ENCODE results near the gene NBAS. TPM values are rescaled to one million over a fixed set of nuclear protein-coding genes. Genes with fewer than 3 reads are reported as not detected.

NBAS gene
- total and polyA plus RNA-seq, 10 of the 15 experiments (the other 5 are each of a cell fraction or from before 2014, with no cell fraction given), result 4.3 to 32.7 (median 20.8) TPM

DNA sequence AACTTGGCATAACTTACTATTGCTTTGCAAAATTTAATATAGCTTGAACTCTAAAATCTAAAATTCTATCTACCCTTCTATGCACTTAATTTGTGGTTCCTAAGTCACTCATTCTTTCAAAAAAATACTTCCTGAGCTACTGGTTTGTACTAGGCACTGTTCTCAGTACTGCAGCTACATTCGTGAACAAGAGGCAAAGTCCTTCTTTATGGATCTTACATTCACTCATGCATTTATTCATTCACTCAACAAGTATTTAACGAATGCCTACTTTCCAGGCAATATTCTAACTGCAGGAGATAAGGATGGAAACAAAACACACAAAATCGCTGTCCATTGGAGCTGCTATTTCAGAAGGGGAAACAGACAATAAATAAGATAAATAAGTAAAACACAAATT, 104.8 kb downstream of the NBAS start:
- peaks cover 2 to 8% of the 10 kb centered on the region in 2 experiments; a peak in 3 of 4 replicates for H3K36me3 ChIP-seq (ENCODE audit: control insufficient read depth in 2 of 2, insufficient read depth in 2 of 2, low read length in 1 of 2)
- ChIA-PET POLR2A (no interaction called here), RAD21 (ENCODE audit: unreplicated experiment) (no interaction called here), CTCF (interaction anchor here (1.2 kb wide), 1 partner anchor 121 kb away, joined by 3 read pairs; no protein-coding TSS in a partner anchor), SMC1A (ENCODE audit: uncharacterized antibody, unreplicated experiment) (interaction anchor here (1.0 to 1.1 kb wide), 2 partner anchors 9 to 17 kb away, joined by 3 to 4 read pairs; no protein-coding TSS in a partner anchor)
- FAIRE-seq (no peak), ATAC-seq (no peak), DNase-seq (ENCODE audit: low read depth, low spot score) (no peak)
- H3K27me3 ChIP-seq (replicated peaks in 1 of 2; ENCODE audit: control insufficient read depth in 2 of 2, insufficient read depth in 2 of 2, low read length in 1 of 2), result no peaks in the 10 kb centered on the region
- H3K4me2 ChIP-seq (ENCODE audit: control insufficient read depth, insufficient read depth), result no peak overlapping the region
- H3K79me2 ChIP-seq (ENCODE audit: control insufficient read depth, insufficient read depth, low read length), result no peaks in the 10 kb centered on the region
- H3K9me3 ChIP-seq (replicated peaks; ENCODE audit: control insufficient read depth, insufficient read depth, low read length), result no peaks in the 10 kb centered on the region
- no peaks in the 10 kb centered on the region for H3K4me1 ChIP-seq (ENCODE audit: control insufficient read depth, insufficient read depth, low read length)
- WGBS (ENCODE audit: insufficient coverage, insufficient replicate concordance, low lambda C conversion rate, missing lambda C conversion rate), result 95% methylated on average over 3 of the region's 3 CpGs
- in situ Hi-C loops (cut with MboI), result no loop called here
- H3K4me3 ChIP-seq, result no peak overlapping the region
- H3K9ac ChIP-seq (ENCODE audit: control insufficient read depth, insufficient read depth, low read length), result no peak overlapping the region
- BruUV-seq (replicated peaks), result no TSS peak
- H2AFZ ChIP-seq (ENCODE audit: control insufficient read depth, low read depth, low read length), result no peak overlapping the region
- no peak overlapping the region for H3K27ac ChIP-seq (ENCODE audit: control insufficient read depth, insufficient read depth)
- no peaks in the 10 kb centered on the region for H4K20me1 ChIP-seq (ENCODE audit: control insufficient read depth, insufficient read depth)
- TF ChIP-seq, protein P1, sequence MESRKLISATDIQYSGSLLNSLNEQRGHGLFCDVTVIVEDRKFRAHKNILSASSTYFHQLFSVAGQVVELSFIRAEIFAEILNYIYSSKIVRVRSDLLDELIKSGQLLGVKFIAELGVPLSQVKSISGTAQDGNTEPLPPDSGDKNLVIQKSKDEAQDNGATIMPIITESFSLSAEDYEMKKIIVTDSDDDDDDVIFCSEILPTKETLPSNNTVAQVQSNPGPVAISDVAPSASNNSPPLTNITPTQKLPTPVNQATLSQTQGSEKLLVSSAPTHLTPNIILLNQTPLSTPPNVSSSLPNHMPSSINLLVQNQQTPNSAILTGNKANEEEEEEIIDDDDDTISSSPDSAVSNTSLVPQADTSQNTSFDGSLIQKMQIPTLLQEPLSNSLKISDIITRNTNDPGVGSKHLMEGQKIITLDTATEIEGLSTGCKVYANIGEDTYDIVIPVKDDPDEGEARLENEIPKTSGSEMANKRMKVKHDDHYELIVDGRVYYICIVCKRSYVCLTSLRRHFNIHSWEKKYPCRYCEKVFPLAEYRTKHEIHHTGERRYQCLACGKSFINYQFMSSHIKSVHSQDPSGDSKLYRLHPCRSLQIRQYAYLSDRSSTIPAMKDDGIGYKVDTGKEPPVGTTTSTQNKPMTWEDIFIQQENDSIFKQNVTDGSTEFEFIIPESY (IDR thresholded peaks at IDR 0.05), result no peak
- TF ChIP-seq CHD4 (IDR thresholded peaks at IDR 0.05) (no peak), ZNF384 (IDR thresholded peaks at IDR 0.05; ENCODE audit: borderline replicate concordance, low read depth, low read length) (no peak), KAT2A (conservative IDR thresholded peaks at IDR 0.05; ENCODE audit: control insufficient read depth, low read depth, low read length) (no peak), SMC3 (IDR thresholded peaks at IDR 0.05; ENCODE audit: borderline replicate concordance, low read length) (no peak)
- TF ChIP-seq, protein P2, sequence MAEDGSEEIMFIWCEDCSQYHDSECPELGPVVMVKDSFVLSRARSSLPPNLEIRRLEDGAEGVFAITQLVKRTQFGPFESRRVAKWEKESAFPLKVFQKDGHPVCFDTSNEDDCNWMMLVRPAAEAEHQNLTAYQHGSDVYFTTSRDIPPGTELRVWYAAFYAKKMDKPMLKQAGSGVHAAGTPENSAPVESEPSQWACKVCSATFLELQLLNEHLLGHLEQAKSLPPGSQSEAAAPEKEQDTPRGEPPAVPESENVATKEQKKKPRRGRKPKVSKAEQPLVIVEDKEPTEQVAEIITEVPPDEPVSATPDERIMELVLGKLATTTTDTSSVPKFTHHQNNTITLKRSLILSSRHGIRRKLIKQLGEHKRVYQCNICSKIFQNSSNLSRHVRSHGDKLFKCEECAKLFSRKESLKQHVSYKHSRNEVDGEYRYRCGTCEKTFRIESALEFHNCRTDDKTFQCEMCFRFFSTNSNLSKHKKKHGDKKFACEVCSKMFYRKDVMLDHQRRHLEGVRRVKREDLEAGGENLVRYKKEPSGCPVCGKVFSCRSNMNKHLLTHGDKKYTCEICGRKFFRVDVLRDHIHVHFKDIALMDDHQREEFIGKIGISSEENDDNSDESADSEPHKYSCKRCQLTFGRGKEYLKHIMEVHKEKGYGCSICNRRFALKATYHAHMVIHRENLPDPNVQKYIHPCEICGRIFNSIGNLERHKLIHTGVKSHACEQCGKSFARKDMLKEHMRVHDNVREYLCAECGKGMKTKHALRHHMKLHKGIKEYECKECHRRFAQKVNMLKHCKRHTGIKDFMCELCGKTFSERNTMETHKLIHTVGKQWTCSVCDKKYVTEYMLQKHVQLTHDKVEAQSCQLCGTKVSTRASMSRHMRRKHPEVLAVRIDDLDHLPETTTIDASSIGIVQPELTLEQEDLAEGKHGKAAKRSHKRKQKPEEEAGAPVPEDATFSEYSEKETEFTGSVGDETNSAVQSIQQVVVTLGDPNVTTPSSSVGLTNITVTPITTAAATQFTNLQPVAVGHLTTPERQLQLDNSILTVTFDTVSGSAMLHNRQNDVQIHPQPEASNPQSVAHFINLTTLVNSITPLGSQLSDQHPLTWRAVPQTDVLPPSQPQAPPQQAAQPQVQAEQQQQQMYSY (CRISPR knock-in tag; IDR thresholded peaks at IDR 0.05), result no peak
- TF ChIP-seq, protein P3, sequence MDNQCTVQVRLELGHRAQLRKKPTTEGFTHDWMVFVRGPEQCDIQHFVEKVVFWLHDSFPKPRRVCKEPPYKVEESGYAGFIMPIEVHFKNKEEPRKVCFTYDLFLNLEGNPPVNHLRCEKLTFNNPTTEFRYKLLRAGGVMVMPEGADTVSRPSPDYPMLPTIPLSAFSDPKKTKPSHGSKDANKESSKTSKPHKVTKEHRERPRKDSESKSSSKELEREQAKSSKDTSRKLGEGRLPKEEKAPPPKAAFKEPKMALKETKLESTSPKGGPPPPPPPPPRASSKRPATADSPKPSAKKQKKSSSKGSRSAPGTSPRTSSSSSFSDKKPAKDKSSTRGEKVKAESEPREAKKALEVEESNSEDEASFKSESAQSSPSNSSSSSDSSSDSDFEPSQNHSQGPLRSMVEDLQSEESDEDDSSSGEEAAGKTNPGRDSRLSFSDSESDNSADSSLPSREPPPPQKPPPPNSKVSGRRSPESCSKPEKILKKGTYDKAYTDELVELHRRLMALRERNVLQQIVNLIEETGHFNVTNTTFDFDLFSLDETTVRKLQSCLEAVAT (IDR thresholded peaks at IDR 0.05), result no peak
- intact Hi-C loops (cut with micrococcal nuclease; ENCODE audit: unreplicated experiment), result no loop called here

Data from GM12878 (cell line).